Liver (tissue), 9 donors: ENCODE measurements around the gene PIP5KL1. TPM values are rescaled to one million over a fixed set of nuclear protein-coding genes. Genes with fewer than 3 reads are reported as not detected.

Experiments used
- DNase-seq: peaks from one replicate; pipeline ENCODE4 v3.0.0-alpha.2; 2017; ENCODE audit warnings: low spot score
- H3K27ac ChIP-seq, 2 donors: one replicate each; pipeline ENCODE4 v1.7.0; 2013; ENCODE audit warnings: inconsistent platforms in 2 of 2, low read length in 2 of 2, control low read depth in 1 of 2, low read depth in 1 of 2, mild to moderate bottlenecking in 1 of 2
- H3K27me3 ChIP-seq, 4 donors: one replicate each; pipeline versions ENCODE4 v1.6.1 to v1.7.0; 2013; ENCODE audit warnings: low read length in 3 of 4, inconsistent platforms in 1 of 4, mild to moderate bottlenecking in 1 of 4, moderate library complexity in 1 of 4; ENCODE audit not compliant: control insufficient read depth in 4 of 4, insufficient read depth in 4 of 4
- H3K36me3 ChIP-seq, 4 donors: one replicate each; pipeline versions ENCODE4 v1.6.1 to v1.7.0; 2013; ENCODE audit warnings: low read length in 3 of 4, mild to moderate bottlenecking in 3 of 4, low read depth in 1 of 4, moderate library complexity in 1 of 4; ENCODE audit not compliant: control insufficient read depth in 4 of 4, insufficient read depth in 3 of 4
- H3K4me1 ChIP-seq, 4 donors: one replicate each; pipeline versions ENCODE4 v1.6.1 to v1.7.0; 2013; ENCODE audit warnings: low read length in 3 of 4, mild to moderate bottlenecking in 3 of 4, moderate library complexity in 1 of 4; ENCODE audit not compliant: control insufficient read depth in 4 of 4, insufficient read depth in 4 of 4
- H3K4me3 ChIP-seq, 3 donors: one replicate each; pipeline versions ENCODE4 v1.6.1 to v1.7.0; 2013; ENCODE audit warnings: low read length in 3 of 3, control low read depth in 1 of 3, low read depth in 1 of 3, mild to moderate bottlenecking in 1 of 3
- H3K9ac ChIP-seq, 2 donors: one replicate each; pipeline ENCODE4 v1.7.0; 2013; ENCODE audit warnings: low read length in 2 of 2, mild to moderate bottlenecking in 2 of 2, moderate library complexity in 2 of 2, control low read depth in 1 of 2, low read depth in 1 of 2
- H3K9me3 ChIP-seq, 4 donors: one replicate each; pipeline versions ENCODE4 v1.6.1 to v1.7.0; 2013; ENCODE audit warnings: low read length in 3 of 4; ENCODE audit not compliant: control insufficient read depth in 4 of 4
- EGR1 ChIP-seq, 2 donors: IDR thresholded peaks; 2 replicates each; pipeline ENCODE4 v1.6.1; 2016 to 2018; ENCODE audit warnings: antibody characterized with exemption in 2 of 2, low read depth in 2 of 2
- FOXA1 ChIP-seq: IDR thresholded peaks from 2 replicates; pipeline ENCODE4 v1.6.1; 2016; ENCODE audit warnings: antibody characterized with exemption
- FOXA2 ChIP-seq: IDR thresholded peaks from 2 replicates; pipeline ENCODE4 v1.6.1; 2016; ENCODE audit warnings: antibody characterized with exemption
- GABPA ChIP-seq, 2 donors: IDR thresholded peaks in 1 of 2; conservative IDR thresholded peaks in 1 of 2; 2 replicates each; pipeline ENCODE4 v1.6.1; 2016; ENCODE audit warnings: antibody characterized with exemption in 2 of 2, mild to moderate bottlenecking in 1 of 2, moderate library complexity in 1 of 2
- HNF4A ChIP-seq, 2 donors: conservative IDR thresholded peaks; 2 replicates each; pipeline ENCODE4 v1.6.1; 2016; ENCODE audit warnings: antibody characterized with exemption in 2 of 2, mild to moderate bottlenecking in 2 of 2
- HNF4G ChIP-seq: IDR thresholded peaks from 2 replicates; pipeline ENCODE4 v1.6.1; 2016; ENCODE audit warnings: antibody characterized with exemption
- JUND ChIP-seq, 2 donors: IDR thresholded peaks; 2 replicates each; pipeline ENCODE4 v1.6.1; 2016; ENCODE audit warnings: antibody characterized with exemption in 2 of 2
- NR2F2 ChIP-seq: IDR thresholded peaks from 2 replicates; pipeline ENCODE4 v1.6.1; 2016; ENCODE audit warnings: antibody characterized with exemption
- RAD21 ChIP-seq, 2 donors: IDR thresholded peaks; 2 replicates each; pipeline ENCODE4 v1.6.1; 2016; ENCODE audit warnings: antibody characterized with exemption in 2 of 2, mild to moderate bottlenecking in 2 of 2
- REST ChIP-seq: IDR thresholded peaks from 2 replicates; pipeline ENCODE4 v1.6.1; 2016; ENCODE audit warnings: antibody characterized with exemption, mild to moderate bottlenecking
- RXRA ChIP-seq, 2 donors: IDR thresholded peaks; 2 replicates each; pipeline ENCODE4 v1.6.1; 2017 to 2018; ENCODE audit warnings: antibody characterized with exemption in 2 of 2, mild to moderate bottlenecking in 1 of 2
- SP1 ChIP-seq: IDR thresholded peaks from 2 replicates; pipeline ENCODE4 v1.6.1; 2018; ENCODE audit warnings: antibody characterized with exemption, mild to moderate bottlenecking
- TAF1 ChIP-seq: conservative IDR thresholded peaks from 2 replicates; pipeline ENCODE4 v1.6.1; 2016; ENCODE audit warnings: antibody characterized with exemption, mild to moderate bottlenecking
- YY1 ChIP-seq: IDR thresholded peaks from 2 replicates; pipeline ENCODE4 v1.6.1; 2016; ENCODE audit warnings: antibody characterized with exemption, mild to moderate bottlenecking
- WGBS: extraction: QIAGEN DNeasy Blood & Tissue Kit; methylation state at CpG from one replicate; pipeline ENCODE4 v1.1.7; 2013; 5-methylcytosine and 5-hydroxymethylcytosine counted together
- polyA plus RNA-seq, 2 donors: library from polyadenylated mRNA; stranded (reverse) in 1 of 2; unstranded in 1 of 2; fragments of 200-250 nt in 1 of 2; fragments of >200 nt in 1 of 2; fragmentation: Nextera tagmentation in 1 of 2; extraction: Ambion mirVana in 1 of 2; gene quantifications; one replicate each; pipeline versions ENCODE4 v1.2.1 to v1.2.3, GENCODE V29; 2013 to 2015
- total RNA-seq, 2 donors: library from RNA; depleted of rRNA; stranded (reverse); fragments of >200 nt; gene quantifications; one replicate each; pipeline ENCODE4 v1.2.3, GENCODE V29; 2014
- TF ChIP-seq, protein P1 (sequence below): IDR thresholded peaks from 2 replicates; pipeline ENCODE4 v1.6.1; 2016; ENCODE audit warnings: antibody characterized with exemption
- TF ChIP-seq, protein P2 (sequence below): IDR thresholded peaks from 2 replicates; pipeline ENCODE4 v1.6.1; 2016; ENCODE audit warnings: antibody characterized with exemption
- TF ChIP-seq, protein P3 (sequence below): fragments of 150-350 bp; IDR thresholded peaks from 2 replicates; pipeline ENCODE4 v1.5.1; 2017; ENCODE audit warnings: improper control_type of control experiment, low read depth, low read length; ENCODE audit not compliant: missing input control
- TF ChIP-seq, protein P4 (sequence below): IDR thresholded peaks from 2 replicates; pipeline ENCODE4 v1.6.1; 2016; ENCODE audit warnings: antibody characterized with exemption
- donor health status: healthy.
- donor health status: healthy.
- donor health status: healthy.
- donor health status: healthy.
- donor health status: healthy.

PIP5KL1 gene
- total and polyA plus RNA-seq, 4 donors: 0.06 to 1.5 (median 0.49) TPM

DNA sequence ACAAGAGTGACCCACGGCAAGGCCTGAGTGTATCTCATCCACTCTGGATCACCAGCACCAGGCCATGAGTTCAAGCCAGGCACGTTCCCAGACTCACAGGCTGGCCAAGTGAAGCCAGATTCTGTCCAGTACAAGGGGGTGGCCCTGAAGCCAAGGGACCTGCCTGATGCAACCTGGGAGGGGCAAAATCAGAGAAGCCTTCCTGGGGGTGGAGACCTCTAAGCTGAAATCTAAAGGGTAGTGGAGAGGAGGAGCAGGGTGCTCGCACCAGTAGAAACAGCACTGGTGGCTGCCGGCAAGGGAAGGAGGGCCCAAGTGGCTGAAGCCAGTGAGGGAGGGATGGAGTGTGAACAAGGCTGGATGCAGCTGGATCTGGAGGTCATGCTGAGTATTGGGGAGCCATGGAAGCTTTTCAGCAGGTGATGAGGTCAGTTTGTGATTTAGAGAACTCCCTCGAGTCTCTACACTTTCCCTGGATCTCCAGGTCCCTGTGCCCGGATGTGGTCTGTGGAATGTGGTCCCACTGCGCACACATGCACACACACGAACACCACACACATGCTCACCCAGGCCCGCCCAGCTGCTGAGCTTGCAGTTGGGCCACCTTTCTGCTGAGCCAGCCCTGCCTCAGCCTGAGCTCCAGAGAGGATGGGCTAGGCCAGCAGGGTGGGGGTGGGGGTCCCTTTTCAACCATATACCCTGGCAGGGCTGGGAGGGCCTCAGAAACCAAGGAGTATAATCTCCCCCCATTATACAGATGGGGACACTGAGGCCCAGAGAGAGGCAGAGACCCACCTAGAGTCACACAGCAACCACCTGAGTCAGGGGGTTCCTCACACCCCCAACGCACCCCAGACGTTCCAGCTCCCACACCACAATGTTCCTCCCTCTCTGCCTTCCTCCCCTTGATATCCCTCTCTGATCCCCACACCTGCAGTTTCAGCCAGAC, 1.6 kb downstream of the PIP5KL1 start:
- DNase-seq: no peak
- no peak overlapping the region for H3K27ac ChIP-seq
- H3K9me3 ChIP-seq: no peaks in the 10 kb centered on the region
- no peak overlapping the region for H3K4me3 ChIP-seq
- peaks cover 0 to 7% (median 0%) of the 10 kb centered on the region in 4 donors for H3K27me3 ChIP-seq
- no peak for TF ChIP-seq RAD21 (IDR thresholded peaks at IDR 0.05)
- TF ChIP-seq FOXA1: no peak
- TF ChIP-seq NR2F2: no peak
- no peak for TF ChIP-seq GABPA (IDR thresholded peaks at IDR 0.05 in 1 of 2, conservative IDR thresholded peaks at IDR 0.05 in 1 of 2)
- TF ChIP-seq HNF4A (conservative IDR thresholded peaks at IDR 0.05): no peak
- no peak for TF ChIP-seq HNF4G
- TF ChIP-seq FOXA2: no peak
- TF ChIP-seq SP1: no peak
- TF ChIP-seq RXRA (IDR thresholded peaks at IDR 0.05): no peak
- TF ChIP-seq, protein P1, sequence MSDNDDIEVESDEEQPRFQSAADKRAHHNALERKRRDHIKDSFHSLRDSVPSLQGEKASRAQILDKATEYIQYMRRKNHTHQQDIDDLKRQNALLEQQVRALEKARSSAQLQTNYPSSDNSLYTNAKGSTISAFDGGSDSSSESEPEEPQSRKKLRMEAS: no peak
- no peak for TF ChIP-seq REST
- TF ChIP-seq EGR1 (IDR thresholded peaks at IDR 0.05; ENCODE audit: low read depth in 2 of 2): no peak
- TF ChIP-seq TAF1: no peak
- TF ChIP-seq, protein P2, sequence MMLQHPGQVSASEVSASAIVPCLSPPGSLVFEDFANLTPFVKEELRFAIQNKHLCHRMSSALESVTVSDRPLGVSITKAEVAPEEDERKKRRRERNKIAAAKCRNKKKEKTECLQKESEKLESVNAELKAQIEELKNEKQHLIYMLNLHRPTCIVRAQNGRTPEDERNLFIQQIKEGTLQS: no peak
- TF ChIP-seq, protein P3, sequence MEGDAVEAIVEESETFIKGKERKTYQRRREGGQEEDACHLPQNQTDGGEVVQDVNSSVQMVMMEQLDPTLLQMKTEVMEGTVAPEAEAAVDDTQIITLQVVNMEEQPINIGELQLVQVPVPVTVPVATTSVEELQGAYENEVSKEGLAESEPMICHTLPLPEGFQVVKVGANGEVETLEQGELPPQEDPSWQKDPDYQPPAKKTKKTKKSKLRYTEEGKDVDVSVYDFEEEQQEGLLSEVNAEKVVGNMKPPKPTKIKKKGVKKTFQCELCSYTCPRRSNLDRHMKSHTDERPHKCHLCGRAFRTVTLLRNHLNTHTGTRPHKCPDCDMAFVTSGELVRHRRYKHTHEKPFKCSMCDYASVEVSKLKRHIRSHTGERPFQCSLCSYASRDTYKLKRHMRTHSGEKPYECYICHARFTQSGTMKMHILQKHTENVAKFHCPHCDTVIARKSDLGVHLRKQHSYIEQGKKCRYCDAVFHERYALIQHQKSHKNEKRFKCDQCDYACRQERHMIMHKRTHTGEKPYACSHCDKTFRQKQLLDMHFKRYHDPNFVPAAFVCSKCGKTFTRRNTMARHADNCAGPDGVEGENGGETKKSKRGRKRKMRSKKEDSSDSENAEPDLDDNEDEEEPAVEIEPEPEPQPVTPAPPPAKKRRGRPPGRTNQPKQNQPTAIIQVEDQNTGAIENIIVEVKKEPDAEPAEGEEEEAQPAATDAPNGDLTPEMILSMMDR: no peak
- TF ChIP-seq JUND (IDR thresholded peaks at IDR 0.05): no peak
- TF ChIP-seq YY1: no peak
- TF ChIP-seq, protein P4, sequence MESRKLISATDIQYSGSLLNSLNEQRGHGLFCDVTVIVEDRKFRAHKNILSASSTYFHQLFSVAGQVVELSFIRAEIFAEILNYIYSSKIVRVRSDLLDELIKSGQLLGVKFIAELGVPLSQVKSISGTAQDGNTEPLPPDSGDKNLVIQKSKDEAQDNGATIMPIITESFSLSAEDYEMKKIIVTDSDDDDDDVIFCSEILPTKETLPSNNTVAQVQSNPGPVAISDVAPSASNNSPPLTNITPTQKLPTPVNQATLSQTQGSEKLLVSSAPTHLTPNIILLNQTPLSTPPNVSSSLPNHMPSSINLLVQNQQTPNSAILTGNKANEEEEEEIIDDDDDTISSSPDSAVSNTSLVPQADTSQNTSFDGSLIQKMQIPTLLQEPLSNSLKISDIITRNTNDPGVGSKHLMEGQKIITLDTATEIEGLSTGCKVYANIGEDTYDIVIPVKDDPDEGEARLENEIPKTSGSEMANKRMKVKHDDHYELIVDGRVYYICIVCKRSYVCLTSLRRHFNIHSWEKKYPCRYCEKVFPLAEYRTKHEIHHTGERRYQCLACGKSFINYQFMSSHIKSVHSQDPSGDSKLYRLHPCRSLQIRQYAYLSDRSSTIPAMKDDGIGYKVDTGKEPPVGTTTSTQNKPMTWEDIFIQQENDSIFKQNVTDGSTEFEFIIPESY: no peak
- 67% methylated on average over 11 of the region's 11 CpGs for WGBS
- H3K36me3 ChIP-seq: no peaks in the 10 kb centered on the region
- no peak overlapping the region for H3K9ac ChIP-seq
- peaks cover 0 to 17% (median 6%) of the 10 kb centered on the region in 4 donors for H3K4me1 ChIP-seq
